Measurements from ENCODE around the gene VSIG10L2.
"Not testable (repeated sequence)": the region's sequence is repeated elsewhere in the genome, so short reads cannot be mapped to it uniquely, and the experiment has no call there.

VSIG10L2 gene

DNA sequence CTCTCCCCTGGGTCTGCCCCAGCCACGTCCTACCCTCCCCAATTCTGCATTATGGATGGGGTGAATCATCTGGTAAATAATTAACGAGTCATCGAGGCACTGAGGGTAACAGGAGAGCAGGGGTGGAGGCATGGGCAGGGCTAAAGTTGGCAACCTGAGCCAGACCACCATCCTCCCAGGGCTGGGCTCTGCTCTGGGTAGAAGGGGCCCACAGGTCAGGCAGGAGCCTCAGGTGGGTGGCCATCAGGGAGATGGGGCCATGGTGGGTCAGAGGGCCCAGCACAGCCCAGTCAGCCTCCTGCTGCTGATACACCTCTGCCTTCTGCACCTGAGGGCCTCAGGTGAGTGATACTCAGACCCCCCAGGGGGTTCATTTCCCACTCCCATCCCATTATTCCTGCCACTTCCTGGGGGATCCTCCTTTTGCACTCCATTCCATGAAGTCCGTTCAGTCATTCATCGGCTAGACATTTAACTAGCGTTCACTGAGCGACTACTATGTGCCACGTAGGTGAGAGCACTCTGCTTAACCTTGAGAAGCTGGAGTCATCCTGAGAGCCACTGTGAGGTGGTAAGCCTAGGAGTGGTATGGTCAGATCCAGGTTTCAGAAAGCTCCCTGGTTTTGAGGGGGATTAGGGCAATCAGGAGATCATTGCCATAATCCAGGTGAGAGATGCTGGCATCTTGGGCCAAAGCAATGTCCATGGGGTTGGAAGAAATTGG lies at the start of gene VSIG10L2:
Gene VSIG10L2 (plus strand): TSS at position 248 of the 724 bp plus-strand sequence. CDS start 12 bp downstream, at position 260.
- DNase-seq (ENCODE audit: low read depth), result no peak

DNA sequence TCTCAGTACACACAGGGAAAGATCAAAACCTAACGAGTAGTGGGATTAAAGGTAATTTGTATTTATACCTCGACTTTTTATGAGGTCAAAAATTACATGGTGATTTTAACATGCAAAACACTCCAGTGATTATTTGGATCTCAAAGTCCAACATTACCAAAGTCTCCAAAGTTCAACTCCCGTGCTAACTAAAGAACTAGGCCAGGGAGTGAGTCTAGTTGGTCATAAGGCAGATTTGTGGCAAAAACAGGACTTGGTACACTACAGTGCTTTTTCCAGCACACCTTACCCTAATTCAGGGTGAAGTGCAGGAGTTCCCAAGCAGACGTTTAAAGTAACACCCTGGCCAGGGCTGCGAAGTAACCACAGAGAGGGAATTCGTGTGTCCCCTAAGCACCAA lies 44.0 kb upstream of the VSIG10L2 start:
- DNase-seq (ENCODE audit: low read depth), result no peak

- no peak for DNase-seq (ENCODE audit: low read depth)
Measured at GRCh38 chr11:125902277-125902926, 43.4 kb upstream of the VSIG10L2 start.

DNA sequence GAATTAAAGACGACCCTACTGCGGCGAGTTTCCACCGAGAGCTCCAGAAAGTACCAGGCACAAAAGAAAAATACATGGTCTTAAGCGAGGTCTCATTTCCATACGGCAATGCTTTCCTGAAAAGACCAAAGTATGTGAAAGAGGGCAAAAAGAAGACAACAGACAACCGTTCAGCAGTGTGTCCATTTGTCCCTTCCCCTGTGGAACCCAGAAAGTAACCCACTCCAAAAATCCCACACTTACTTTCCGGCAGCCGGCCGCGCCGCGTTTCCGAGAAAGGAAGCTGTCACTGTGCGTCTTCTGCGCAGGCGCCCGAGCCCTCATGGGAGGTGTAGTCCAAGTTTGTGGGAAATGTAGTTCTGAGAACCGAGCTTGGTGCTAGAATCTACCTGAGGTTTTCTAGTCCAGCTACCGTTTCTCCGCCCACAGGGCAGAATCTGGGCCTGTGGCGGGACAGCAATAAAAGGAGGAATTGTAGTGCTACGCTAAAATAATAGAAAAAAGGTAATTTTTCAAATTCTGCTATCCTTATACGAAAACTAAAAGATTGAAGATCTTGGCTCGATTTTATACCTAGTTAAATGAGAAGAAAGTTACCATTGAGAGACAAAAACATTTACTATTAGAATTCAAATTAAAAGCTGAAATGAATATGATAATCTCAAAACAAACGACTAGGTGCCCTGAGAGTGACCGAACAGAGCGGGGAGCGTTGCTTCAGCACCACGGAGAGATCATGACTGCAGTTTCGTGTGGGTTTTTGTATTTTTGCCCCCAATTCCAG lies 42.7 kb upstream of the VSIG10L2 start, which contains the start of gene PUS3:
Gene PUS3 (minus strand): TSS at position 280 of the 784 bp plus-strand sequence. CDS start 6,922 bp downstream, outside the sequence.
- DNase-seq (ENCODE audit: low read depth), result peak; percentile 87

- DNase-seq (ENCODE audit: low read depth), result no peak
Measured at GRCh38 chr11:125903711-125904659, 41.9 kb upstream of the VSIG10L2 start, which contains the start of gene DDX25. TSS of gene DDX25 (plus strand) at chr11:125904508. CDS start at chr11:125904518, 10 bp downstream.

DNA sequence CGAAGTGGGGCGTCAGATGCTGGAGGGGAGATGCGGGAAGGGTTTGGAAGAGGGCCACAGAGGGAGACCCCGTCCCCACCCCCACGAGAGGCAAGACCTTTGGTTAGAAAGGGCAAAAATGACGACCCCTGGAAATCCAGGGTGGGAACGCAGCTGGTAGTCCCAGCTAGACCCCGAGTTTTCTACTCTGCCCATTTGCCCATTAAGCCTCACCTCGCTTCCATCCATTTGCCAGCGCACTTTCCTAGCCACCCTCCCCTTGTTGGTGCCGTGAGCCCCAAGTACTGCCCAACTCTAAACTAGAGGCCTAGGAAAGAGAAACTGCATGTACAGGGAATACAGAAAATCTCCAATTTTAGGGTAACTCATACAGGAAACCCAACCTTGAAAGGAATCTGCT lies 41.2 kb upstream of the VSIG10L2 start:
- DNase-seq (ENCODE audit: low read depth), result no peak

- DNase-seq (ENCODE audit: low read depth), result no peak
Measured at GRCh38 chr11:125910226-125910849, 35.5 kb upstream of the VSIG10L2 start.

- DNase-seq (ENCODE audit: low read depth), result not testable (repeated sequence)
Measured at GRCh38 chr11:125914601-125915000, 31.2 kb upstream of the VSIG10L2 start.

- DNase-seq (ENCODE audit: low read depth), result no peak
Measured at GRCh38 chr11:125916683-125917347, 29.0 kb upstream of the VSIG10L2 start.

- DNase-seq (ENCODE audit: low read depth), result no peak
Measured at GRCh38 chr11:125918140-125918840, 27.6 kb upstream of the VSIG10L2 start.

GRCh38 chr11:125921042-125921441 lies 24.8 kb upstream of the VSIG10L2 start:
- no peak for DNase-seq (ENCODE audit: low read depth)

GRCh38 chr11:125922156-125922555 lies 23.7 kb upstream of the VSIG10L2 start:
- no peak for DNase-seq (ENCODE audit: low read depth)

GRCh38 chr11:125923012-125923579 lies 22.7 kb upstream of the VSIG10L2 start:
- peak; percentile 29 for DNase-seq (ENCODE audit: low read depth)

GRCh38 chr11:125923633-125924032 lies 22.2 kb upstream of the VSIG10L2 start:
- DNase-seq (ENCODE audit: low read depth), result no peak

DNA sequence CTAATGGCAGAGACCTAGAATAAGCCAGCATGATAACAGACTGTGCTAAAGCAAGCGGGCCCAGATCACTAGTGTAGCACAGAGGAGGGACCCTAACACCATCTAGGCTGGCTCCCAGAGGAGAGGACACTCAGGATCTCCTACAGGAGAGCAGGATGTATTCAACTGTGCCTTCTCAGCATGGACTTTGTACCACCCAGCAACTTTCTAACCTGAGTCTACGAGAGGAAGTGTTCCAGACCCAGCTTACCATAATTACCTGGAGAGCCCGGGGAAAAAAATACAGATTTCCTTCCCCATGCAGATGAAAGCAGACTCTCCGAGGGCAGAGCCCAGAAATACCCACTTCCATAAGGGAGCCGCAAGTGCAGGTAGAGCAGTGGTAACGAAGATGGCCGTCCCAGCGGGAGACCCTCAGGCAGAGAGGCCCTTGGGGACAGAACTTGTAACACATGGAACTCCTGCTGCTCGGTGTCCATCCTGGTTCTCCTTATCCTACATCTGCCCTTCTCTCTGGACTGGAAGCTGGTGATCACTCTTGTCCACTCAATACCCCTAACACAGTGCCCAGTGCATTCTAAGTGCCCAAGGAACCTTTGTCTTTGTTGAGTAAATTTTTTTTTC lies 21.3 kb upstream of the VSIG10L2 start:
- DNase-seq (ENCODE audit: low read depth), result no peak

- DNase-seq (ENCODE audit: low read depth), result no peak
Measured at GRCh38 chr11:125925247-125925740, 20.6 kb upstream of the VSIG10L2 start.

GRCh38 chr11:125925804-125926203 lies 20.0 kb upstream of the VSIG10L2 start:
- no peak for DNase-seq (ENCODE audit: low read depth)

- no peak for DNase-seq (ENCODE audit: low read depth)
Measured at GRCh38 chr11:125926682-125927081, 19.2 kb upstream of the VSIG10L2 start.

Measured in stimulated activated CD4-positive, alpha-beta T cell treated with anti-CD3 and anti-CD28 coated beads, Interleukin-2, amount 100 ng/mL, for 4 hours (primary cell).